GM12878 (cell line): ENCODE data around the gene STEAP1B. TPM values are rescaled to one million over a fixed set of nuclear protein-coding genes. Genes with fewer than 3 reads are reported as not detected.
A peak's percentile ranks its signal among the peaks of the same experiment; 100 is the strongest.

Experiments used
- ATAC-seq: fragments of 200-7000 bp; cut with Tn5 transposase; 3 replicates; pipeline ENCODE4 v1.9.1; 2020; ENCODE audit warnings: mild to moderate bottlenecking, moderate library complexity
- BruUV-seq: library from RNA; stranded (reverse); fragments of 400-500 nt; replicated peaks from 2 replicates; lab custom pipeline; 2021; lab: Mats Ljungman, UMichigan
- CTCF ChIA-PET: fragments of 300-600 bp; sonication (Branson Sonifier 250); formaldehyde crosslinking; extraction: SDS; loops from one replicate; lab custom pipeline; 2021; ENCODE audit warnings: inconsistent platforms; lab: Yijun Ruan, JAX
- POLR2A ChIA-PET: fragments of 350-600 bp; formaldehyde crosslinking; extraction: SDS; loops from one replicate; lab custom pipeline; 2021; ENCODE audit warnings: inconsistent platforms; lab: Charles Lee
- RAD21 ChIA-PET: fragments of 300-600 bp; sonication (Branson Sonifier 250); formaldehyde crosslinking; loops from one replicate; lab custom pipeline; 2023; ENCODE audit warnings: antibody characterized with exemption; ENCODE audit not compliant: unreplicated experiment; lab: Charles Lee
- SMC1A ChIA-PET: fragments of 300-600 bp; sonication (Branson Sonifier 250); formaldehyde crosslinking; loops from one replicate; lab custom pipeline; 2023; ENCODE audit not compliant: unreplicated experiment, uncharacterized antibody; lab: Charles Lee
- DNase-seq: peaks from one replicate; pipeline ENCODE4 v3.0.0-alpha.2; 2011; ENCODE audit warnings: low read depth, low spot score
- FAIRE-seq: peaks from 3 replicates; lab custom pipeline; 2011; peaks lifted over from hg19 to GRCh38; lab: Jason Lieb, UNC
- H2AFZ ChIP-seq: 2 replicates; pipeline ENCODE4 v1.6.0; 2011; ENCODE audit warnings: low read depth, low read length, control low read depth; ENCODE audit not compliant: control insufficient read depth
- H3K27ac ChIP-seq: 2 replicates; pipeline ENCODE4 v1.5.1; 2011; ENCODE audit warnings: control low read depth; ENCODE audit not compliant: control insufficient read depth, insufficient read depth
- H3K27me3 ChIP-seq, 2 experiments: replicated peaks in 1 of 2; 2 replicates each; pipeline versions ENCODE4 v1.6.0 to v1.6.1; 2011; ENCODE audit warnings: low read length in 1 of 2; ENCODE audit not compliant: control insufficient read depth in 2 of 2, insufficient read depth in 2 of 2
- H3K36me3 ChIP-seq, 2 experiments: 2 replicates each; pipeline ENCODE4 v1.5.1; 2011; ENCODE audit warnings: low read length in 1 of 2; ENCODE audit not compliant: control insufficient read depth in 2 of 2, insufficient read depth in 2 of 2
- H3K4me1 ChIP-seq: 2 replicates; pipeline ENCODE4 v1.6.1; 2011; ENCODE audit warnings: mild to moderate bottlenecking, low read length, moderate library complexity, mixed read lengths; ENCODE audit not compliant: control insufficient read depth, insufficient read depth
- H3K4me2 ChIP-seq: 2 replicates; pipeline ENCODE4 v1.6.0; 2011; ENCODE audit warnings: control low read depth; ENCODE audit not compliant: control insufficient read depth, insufficient read depth
- H3K4me3 ChIP-seq: fragments of 200-600 bp; sonication (generic); 2 replicates; pipeline ENCODE4 v1.5.1; 2016
- H3K79me2 ChIP-seq: 2 replicates; pipeline ENCODE4 v1.6.0; 2011; ENCODE audit warnings: low read length; ENCODE audit not compliant: control insufficient read depth, insufficient read depth
- H3K9ac ChIP-seq: 2 replicates; pipeline ENCODE4 v1.8.0; 2011; ENCODE audit warnings: low read length, control low read depth, mixed read lengths; ENCODE audit not compliant: control insufficient read depth, insufficient read depth
- H3K9me3 ChIP-seq: replicated peaks from 3 replicates; pipeline ENCODE4 v1.5.1; 2011; ENCODE audit warnings: mild to moderate bottlenecking, low read length; ENCODE audit not compliant: control insufficient read depth, insufficient read depth
- H4K20me1 ChIP-seq: 2 replicates; pipeline ENCODE4 v1.6.0; 2011; ENCODE audit not compliant: control insufficient read depth, insufficient read depth
- BCL11A ChIP-seq: IDR thresholded peaks from 2 replicates; pipeline ENCODE4 v1.6.1; 2011; ENCODE audit warnings: low read depth, low read length
- EP300 ChIP-seq, 2 experiments: fragments of 150-350 bp in 1 of 2; IDR thresholded peaks; 2 replicates each; pipeline ENCODE4 v1.6.1; 2011 to 2012; ENCODE audit warnings: low read depth in 2 of 2, low read length in 2 of 2, borderline replicate concordance in 1 of 2, improper control_type of control experiment in 1 of 2, inconsistent platforms in 1 of 2; ENCODE audit not compliant: control insufficient read depth in 1 of 2
- FOS ChIP-seq: IDR thresholded peaks from 3 replicates; pipeline ENCODE4 v1.6.1; 2011; ENCODE audit warnings: borderline replicate concordance; ENCODE audit not compliant: insufficient read length; ENCODE audit errors: extremely low read depth
- KDM1A ChIP-seq: fragments of 200-600 bp; sonication (generic); IDR thresholded peaks from 2 replicates; pipeline ENCODE4 v1.6.1; 2016; ENCODE audit warnings: borderline replicate concordance
- MTA3 ChIP-seq: IDR thresholded peaks from 2 replicates; pipeline ENCODE4 v1.6.1; 2012; ENCODE audit warnings: low read length, inconsistent platforms, borderline replicate concordance
- PAX5 ChIP-seq: IDR thresholded peaks from 2 replicates; pipeline ENCODE4 v1.6.1; 2011; ENCODE audit warnings: low read depth, low read length, borderline replicate concordance
- RAD51 ChIP-seq: fragments of 450-650 bp; IDR thresholded peaks from 2 replicates; pipeline ENCODE4 v1.6.1; 2016; ENCODE audit warnings: moderate library complexity, mild to moderate bottlenecking, inconsistent platforms
- SMARCA5 ChIP-seq: fragments of 450-650 bp; IDR thresholded peaks from 2 replicates; pipeline ENCODE4 v1.6.1; 2017; ENCODE audit warnings: mild to moderate bottlenecking
- SMC3 ChIP-seq: IDR thresholded peaks from 2 replicates; pipeline ENCODE4 v1.6.1; 2011; ENCODE audit warnings: low read length, improper control_type of control experiment, borderline replicate concordance
- SRF ChIP-seq, 2 experiments: IDR thresholded peaks; 2 replicates each; pipeline ENCODE4 v1.6.1; 2011; ENCODE audit warnings: low read depth in 2 of 2, low read length in 2 of 2, mild to moderate bottlenecking in 1 of 2, moderate library complexity in 1 of 2
- ZNF274 ChIP-seq: IDR thresholded peaks from one replicate; pipeline ENCODE4 v1.8.0; 2011; ENCODE audit not compliant: insufficient read length, insufficient read depth
- WGBS: methylation state at CpG from one replicate; pipeline ENCODE4 v1.1.6; 2016; ENCODE audit warnings: low lambda C conversion rate; ENCODE audit not compliant: insufficient replicate concordance, insufficient coverage; ENCODE audit errors: missing lambda C conversion rate; 5-methylcytosine and 5-hydroxymethylcytosine counted together
- in situ Hi-C: fragments of 300-500 bp; cut with MboI; formaldehyde crosslinking; loops from 9 replicates; pipeline ENCODE4 v1.14.3; 2018; ENCODE audit warnings: mixed read lengths
- intact Hi-C: fragments of 100-400 bp; cut with micrococcal nuclease; formaldehyde crosslinking; loops from one replicate; pipeline ENCODE4 v1.14.2; 2022; ENCODE audit not compliant: unreplicated experiment
- polyA plus RNA-seq, 11 experiments: library from polyadenylated mRNA; depleted of rRNA in 4 of 11; unstranded in 6 of 11; stranded (reverse) in 5 of 11; fragments of >200 nt; fragmentation: Nextera tagmentation in 4 of 11; fragmentation: Illumina TruSeq in 1 of 11; extraction: Ambion mirVana in 4 of 11; extraction: Trizol in 1 of 11; gene quantifications; 1 replicate in 1 of 11; 2 replicates in 10 of 11; pipeline versions ENCODE4 v1.2.1 to v1.2.3, GENCODE V29; 2011 to 2016; ENCODE audit warnings: inconsistent platforms in 2 of 11, missing spikeins in 2 of 11, low read depth in 1 of 11
- total RNA-seq, 4 experiments: library from RNA; depleted of rRNA in 3 of 4; stranded (reverse); fragments of >200 nt in 3 of 4; fragmentation: Illumina TruSeq in 1 of 4; extraction: Trizol in 1 of 4; gene quantifications; 2 replicates each; pipeline versions ENCODE4 v1.2.1 to v1.2.3, GENCODE V29; 2013 to 2021
- TF ChIP-seq, protein P1 (sequence below): fragments of 450-650 bp; IDR thresholded peaks from 2 replicates; pipeline ENCODE4 v1.6.1; 2018; ENCODE audit warnings: borderline replicate concordance, mild to moderate bottlenecking; ENCODE audit not compliant: partially characterized antibody

STEAP1B gene
- total and polyA plus RNA-seq, 10 of the 15 experiments (the other 5 are each of a cell fraction or from before 2014, with no cell fraction given) = 0.14 TPM; not detected in 9

DNA sequence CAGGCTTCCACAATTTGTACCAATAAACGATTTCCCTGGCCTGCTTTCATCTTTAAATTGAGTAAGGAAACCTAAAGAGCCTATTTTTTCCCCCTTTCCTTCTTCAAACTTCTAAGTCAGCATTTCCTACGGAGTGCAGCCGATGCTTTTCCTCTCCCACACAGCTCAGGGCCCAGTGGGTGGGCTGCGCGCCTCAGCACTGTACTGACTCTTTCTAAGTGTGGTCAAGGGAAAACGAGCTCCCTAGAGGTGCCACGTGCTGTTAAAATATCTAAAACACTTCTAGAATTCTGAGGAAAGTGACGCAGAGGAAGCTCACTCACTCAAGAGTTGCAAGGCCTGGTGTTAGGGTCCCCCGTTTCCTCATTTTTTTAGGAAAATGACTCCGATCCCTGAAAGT, 29.0 kb downstream of the STEAP1B start (continued):
- TF ChIP-seq SMARCA5 = no peak

DNA sequence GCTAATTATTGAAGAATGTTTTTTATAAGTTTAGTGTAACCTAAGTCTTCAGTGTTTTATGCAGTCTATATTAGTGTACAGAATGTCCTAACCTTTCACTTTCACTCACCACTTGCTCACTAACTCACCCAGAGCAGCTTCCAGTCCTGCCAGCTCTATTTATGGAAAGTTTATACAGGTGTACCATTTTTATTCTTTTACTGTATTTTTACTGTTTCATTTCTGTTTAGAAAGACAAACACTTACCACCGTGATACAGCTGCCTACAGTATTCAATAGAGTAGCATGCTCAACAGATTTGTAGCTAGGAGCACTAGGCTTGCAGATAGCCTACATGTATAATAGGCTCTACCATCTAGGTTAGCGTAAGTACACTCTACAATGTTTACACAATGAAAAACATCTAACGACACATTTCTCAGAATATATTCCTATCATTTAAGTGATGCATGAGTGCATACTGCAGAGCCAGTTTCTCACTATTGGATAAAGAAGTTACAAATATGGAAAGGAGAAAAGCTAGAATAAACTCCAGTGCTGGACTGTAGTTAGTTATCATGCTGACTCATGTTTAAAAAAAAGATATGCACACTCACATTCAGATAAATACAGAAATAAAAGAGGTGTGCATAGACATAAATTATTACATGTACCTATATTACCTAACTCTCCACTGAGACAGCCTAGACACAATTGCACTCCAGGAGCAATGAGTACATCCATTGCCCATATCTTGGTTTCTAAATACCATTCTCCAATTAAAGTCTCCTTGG, 30.4 kb downstream of the STEAP1B start:
- CTCF ChIA-PET = interaction anchor here (1.5 to 1.6 kb wide), 2 partner anchors 11 to 360 kb away, joined by 4 to 12 read pairs; no protein-coding TSS in a partner anchor

More for the DNA sequence above, 30.4 kb downstream of the STEAP1B start:
- intact Hi-C loops (no loop called here), in situ Hi-C loops (no loop called here)
- Histone ChIP-seq H2AFZ (no peak overlapping the region), H3K9ac (no peak overlapping the region), H3K4me3 (no peak overlapping the region), H4K20me1 (no peaks in the 10 kb centered on the region), H3K4me1 (no peaks in the 10 kb centered on the region), H3K36me3 (no peaks in the 10 kb centered on the region), H3K27me3 (peaks cover 0 to 2% of the 10 kb centered on the region in 2 experiments; a peak in 1 of 4 replicates), H3K27ac (no peak overlapping the region), H3K4me2 (no peak overlapping the region), H3K9me3 (no peaks in the 10 kb centered on the region; the same call in 2 of the 3 replicates), H3K79me2 (no peaks in the 10 kb centered on the region)
- SMC1A ChIA-PET = interaction anchor here (1.1 to 1.6 kb wide), 7 partner anchors 9 to 359 kb away, joined by 3 to 9 read pairs (median 5); no protein-coding TSS in a partner anchor
- FAIRE-seq (peak; percentile 65), ATAC-seq (peak; percentile 39; the same call in 1 of the 3 replicates), DNase-seq (no peak)
- no peak for TF ChIP-seq PAX5
- TF ChIP-seq ZNF274 = no peak
- TF ChIP-seq BCL11A = no peak
- no peak for TF ChIP-seq EP300 (IDR thresholded peaks at IDR 0.05; ENCODE audit: borderline replicate concordance in 1 of 2, control insufficient read depth in 1 of 2, low read depth in 2 of 2, low read length in 2 of 2)
- no peak for TF ChIP-seq FOS
- no peak for TF ChIP-seq MTA3
- TF ChIP-seq RAD51 = no peak
- TF ChIP-seq KDM1A = no peak
- TF ChIP-seq SMC3 = no peak
- no peak for TF ChIP-seq SRF (IDR thresholded peaks at IDR 0.05; ENCODE audit: low read depth in 2 of 2, low read length in 2 of 2)
- TF ChIP-seq, protein P1, sequence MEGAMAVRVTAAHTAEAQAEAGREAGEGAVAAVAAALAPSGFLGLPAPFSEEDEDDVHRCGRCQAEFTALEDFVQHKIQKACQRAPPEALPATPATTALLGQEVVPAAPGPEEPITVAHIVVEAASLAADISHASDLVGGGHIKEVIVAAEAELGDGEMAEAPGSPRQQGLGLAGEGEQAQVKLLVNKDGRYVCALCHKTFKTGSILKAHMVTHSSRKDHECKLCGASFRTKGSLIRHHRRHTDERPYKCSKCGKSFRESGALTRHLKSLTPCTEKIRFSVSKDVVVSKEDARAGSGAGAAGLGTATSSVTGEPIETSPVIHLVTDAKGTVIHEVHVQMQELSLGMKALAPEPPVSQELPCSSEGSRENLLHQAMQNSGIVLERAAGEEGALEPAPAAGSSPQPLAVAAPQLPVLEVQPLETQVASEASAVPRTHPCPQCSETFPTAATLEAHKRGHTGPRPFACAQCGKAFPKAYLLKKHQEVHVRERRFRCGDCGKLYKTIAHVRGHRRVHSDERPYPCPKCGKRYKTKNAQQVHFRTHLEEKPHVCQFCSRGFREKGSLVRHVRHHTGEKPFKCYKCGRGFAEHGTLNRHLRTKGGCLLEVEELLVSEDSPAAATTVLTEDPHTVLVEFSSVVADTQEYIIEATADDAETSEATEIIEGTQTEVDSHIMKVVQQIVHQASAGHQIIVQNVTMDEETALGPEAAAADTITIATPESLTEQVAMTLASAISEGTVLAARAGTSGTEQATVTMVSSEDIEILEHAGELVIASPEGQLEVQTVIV = no peak
- RAD21 ChIA-PET = interaction anchor here (1.0 kb wide), 1 partner anchor 9 kb away, joined by 4 read pairs; no protein-coding TSS in a partner anchor
- 59% methylated on average over 3 of the region's 3 CpGs for WGBS
- POLR2A ChIA-PET = interaction anchor here (0.7 kb wide), 1 partner anchor 281 kb away, joined by 3 read pairs; no protein-coding TSS in a partner anchor
- BruUV-seq = no TSS peak
